Kasumi-1 (cell line): ENCODE measurements around the gene RTTN.
A peak's percentile ranks its signal among the peaks of the same experiment; 100 is the strongest.
"Not testable (repeated sequence)": the region's sequence is repeated elsewhere in the genome, so short reads cannot be mapped to it uniquely, and the experiment has no call there.

Experiments
- DNase-seq, 2 experiments: peaks; one replicate each; lab custom pipeline; 2025; lab: John Stamatoyannopoulos, UW

Gene RTTN

GRCh38 chr18:70205421-70206397, at the start of gene RTTN:
RTTN (minus strand) TSS chr18:70205687; CDS start chr18:70205658, 29 bp downstream.
- DNase-seq, result peak; percentile 94 to 95

GRCh38 chr18:70250781-70251180, 45.3 kb upstream of the RTTN start:
- no peak for DNase-seq

GRCh38 chr18:70249861-70250260, 44.4 kb upstream of the RTTN start:
- DNase-seq, result not testable (repeated sequence)

GRCh38 chr18:70249118-70249517, 43.6 kb upstream of the RTTN start:
- DNase-seq, result no peak

- DNase-seq, result peak; percentile 43 to 52
These were observed 40.6 kb upstream of the RTTN start for GRCh38 chr18:70246061-70246466.

- DNase-seq, result no peak
These were observed 37.8 kb upstream of the RTTN start for GRCh38 chr18:70243131-70243929.

- DNase-seq, result not testable (repeated sequence)
These were observed 31.4 kb upstream of the RTTN start for GRCh38 chr18:70236921-70237320.

GRCh38 chr18:70235478-70235877, 30.0 kb upstream of the RTTN start:
- DNase-seq, result no peak

- no peak for DNase-seq
These were observed 29.4 kb upstream of the RTTN start for GRCh38 chr18:70234667-70235459.

- no peak for DNase-seq
These were observed 28.5 kb upstream of the RTTN start for GRCh38 chr18:70233974-70234373.

- DNase-seq, result no peak
These were observed 26.8 kb upstream of the RTTN start for GRCh38 chr18:70232261-70232660.

GRCh38 chr18:70229639-70230038, 24.2 kb upstream of the RTTN start:
- DNase-seq, result no peak

- DNase-seq, result no peak
These were observed 23.0 kb upstream of the RTTN start for GRCh38 chr18:70228536-70228935.

- DNase-seq, result no peak
These were observed 22.0 kb upstream of the RTTN start for GRCh38 chr18:70227438-70227837.

GRCh38 chr18:70221915-70222278, 16.4 kb upstream of the RTTN start:
- no peak for DNase-seq

GRCh38 chr18:70221156-70221914, 15.8 kb upstream of the RTTN start:
- DNase-seq, result no peak

- no peak for DNase-seq
These were observed 15.1 kb upstream of the RTTN start for GRCh38 chr18:70220628-70221027.

GRCh38 chr18:70219688-70220087, 14.2 kb upstream of the RTTN start:
- DNase-seq, result no peak

- DNase-seq, result no peak
These were observed 11.3 kb upstream of the RTTN start for GRCh38 chr18:70216788-70217187.

GRCh38 chr18:70207181-70207580, 1.7 kb upstream of the RTTN start:
- DNase-seq, result no peak

GRCh38 chr18:70200286-70200685, 5.2 kb downstream of the RTTN start:
- DNase-seq, result no peak
